ENCODE data around the gene NUP107.

The NUP107 gene

DNA sequence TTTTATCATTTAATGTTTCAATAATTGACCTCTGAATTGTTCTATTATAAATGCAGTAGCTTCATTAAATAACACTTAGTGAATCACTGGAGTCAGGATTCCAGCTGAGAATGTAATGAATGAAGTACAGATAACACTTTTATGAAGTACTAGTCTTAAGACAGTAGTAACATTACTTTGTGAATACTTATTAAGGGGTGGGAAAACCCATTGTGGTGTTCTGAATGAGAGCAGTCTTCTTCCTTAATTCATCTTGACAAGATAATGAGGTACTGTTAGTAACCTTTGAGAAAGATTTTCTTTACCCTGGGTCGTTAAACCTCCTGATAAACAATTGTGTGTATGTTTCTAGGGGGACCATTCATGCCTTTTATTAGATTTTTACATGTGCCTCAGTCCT is 12.7 kb downstream of the NUP107 start:
- DNase-seq = no peak
- intact Hi-C loops (cut with DNase I) = no loop called here

DNA sequence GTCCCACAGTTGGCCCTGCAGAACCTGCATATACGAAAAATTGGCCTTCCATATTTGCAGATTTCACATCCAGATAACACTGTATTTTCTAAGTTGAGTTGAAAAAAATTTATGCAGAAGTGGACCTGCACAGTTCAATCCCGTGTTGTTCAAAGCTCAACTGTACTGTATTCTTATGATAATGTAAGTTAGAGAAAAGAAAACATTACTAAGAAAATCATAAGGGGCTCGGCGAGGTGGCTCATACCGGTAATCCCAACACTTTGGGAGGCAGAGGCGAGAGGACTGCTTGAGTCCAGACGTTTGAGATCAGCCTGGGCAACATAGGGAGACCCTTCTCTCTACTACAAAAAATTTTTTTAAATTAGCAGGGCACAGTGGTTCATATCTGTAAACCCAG is 41.0 kb downstream of the NUP107 start:
- intact Hi-C loops (cut with DNase I) = no loop called here

DNA sequence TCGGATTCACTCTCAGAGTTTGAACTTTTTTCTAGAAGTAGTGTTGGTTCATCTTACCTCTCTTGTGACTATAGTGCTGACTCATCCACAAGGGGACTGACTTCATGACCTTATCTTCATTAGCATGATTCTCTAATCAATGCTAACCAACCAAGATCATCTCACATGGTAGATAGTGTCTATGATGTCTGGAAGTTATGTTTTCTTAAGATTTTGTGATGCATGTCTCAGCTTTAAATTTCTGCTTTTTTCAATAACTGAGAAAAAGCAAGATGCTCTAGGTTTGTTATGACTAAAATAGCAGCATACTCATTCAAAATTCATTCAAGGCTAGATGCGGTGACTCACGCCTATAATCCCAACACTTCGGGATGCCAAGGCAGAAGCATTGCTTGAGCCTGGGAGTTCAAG is 46.9 kb downstream of the NUP107 start:
- peak in 14 of 42 donors; percentile 14 to 66 (median 30) for DNase-seq
- intact Hi-C loops (cut with DNase I) = no loop called here

More for the DNA sequence above, 41.0 kb downstream of the NUP107 start:
- DNase-seq = no peak

DNA sequence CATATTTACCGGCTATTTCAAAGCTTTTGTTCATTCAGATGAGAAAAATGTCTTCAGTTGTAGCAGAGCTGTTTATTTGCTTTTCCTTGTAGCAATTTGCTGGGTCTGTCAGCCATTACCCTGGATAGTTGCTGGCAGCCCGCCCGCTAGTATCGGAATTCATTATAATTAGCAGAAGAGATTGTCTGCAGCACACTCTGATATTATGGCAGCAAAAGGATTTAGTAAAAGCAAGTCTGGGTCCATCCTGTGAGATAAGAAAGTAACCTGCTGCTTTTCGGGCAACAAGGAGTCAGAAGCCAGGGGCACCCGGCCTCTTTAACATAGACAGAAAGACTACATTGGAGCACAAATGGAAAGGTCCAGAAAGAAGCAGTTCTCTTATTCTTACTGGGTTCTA is 53.1 kb downstream of the NUP107 start:
- no peak for DNase-seq
- intact Hi-C loops (cut with DNase I) = no loop called here

- intact Hi-C loops (cut with DNase I) = no loop called here
- no peak for DNase-seq
Measured at GRCh38 chr12:68743356-68743755, 56.6 kb downstream of the NUP107 start.

- no peak for DNase-seq
- intact Hi-C loops (cut with DNase I) = loop anchor here (5.0 kb wide), 1 partner anchor 58 kb away; the partner anchor contains the start of gene NUP107
Measured at GRCh38 chr12:68745376-68745903, 58.7 kb downstream of the NUP107 start.

GRCh38 chr12:68745904-68746571 is 59.3 kb downstream of the NUP107 start, which contains the start of gene SLC35E3:
TSS of gene SLC35E3 (plus strand) at chr12:68746176. CDS start at chr12:68746378, 202 bp downstream.
- intact Hi-C loops (cut with DNase I) = loop anchor here (2.0 to 5.0 kb wide), 2 partner anchors 59 to 63 kb away; partner anchors contain the start of genes MDM2 and NUP107
- DNase-seq = peak; percentile 90 to 98 (median 96)

DNA sequence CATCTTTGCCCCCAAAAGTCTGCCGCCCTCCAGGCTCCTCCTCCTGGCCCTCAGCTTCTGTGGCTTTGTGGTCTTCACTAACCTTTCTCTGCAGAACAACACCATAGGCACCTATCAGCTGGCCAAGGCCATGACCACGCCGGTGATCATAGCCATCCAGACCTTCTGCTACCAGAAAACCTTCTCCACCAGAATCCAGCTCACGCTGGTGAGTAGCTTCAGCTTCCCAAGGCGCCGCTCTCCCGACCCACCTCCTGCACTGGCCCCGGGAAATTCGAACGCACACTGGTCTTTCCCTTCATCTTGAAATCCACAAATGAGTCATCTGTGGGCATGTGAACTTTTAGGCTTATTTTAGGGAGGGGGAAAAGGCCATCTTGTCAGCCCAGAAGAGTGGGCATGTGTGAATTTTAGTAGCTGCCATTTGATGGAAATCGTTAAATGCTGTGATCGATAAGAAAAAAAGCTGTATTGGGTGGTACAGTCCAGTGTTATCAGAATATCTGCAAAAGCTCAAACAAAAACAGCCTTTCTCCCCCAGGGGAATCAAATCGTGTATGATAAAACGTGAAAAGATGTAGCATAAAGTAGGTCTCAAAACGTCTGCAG is 59.9 kb downstream of the NUP107 start:
- intact Hi-C loops (cut with DNase I) = loop anchor here (2.0 to 5.0 kb wide), 2 partner anchors 59 to 62 kb away; partner anchors contain the start of genes MDM2 and NUP107
- peak; percentile 32 to 82 (median 64) for DNase-seq

GRCh38 chr12:68749443-68749842 is 62.7 kb downstream of the NUP107 start:
- intact Hi-C loops (cut with DNase I) = loop anchor here (5.0 kb wide), 1 partner anchor 62 kb away; the partner anchor contains the start of gene NUP107
- no peak for DNase-seq

DNA sequence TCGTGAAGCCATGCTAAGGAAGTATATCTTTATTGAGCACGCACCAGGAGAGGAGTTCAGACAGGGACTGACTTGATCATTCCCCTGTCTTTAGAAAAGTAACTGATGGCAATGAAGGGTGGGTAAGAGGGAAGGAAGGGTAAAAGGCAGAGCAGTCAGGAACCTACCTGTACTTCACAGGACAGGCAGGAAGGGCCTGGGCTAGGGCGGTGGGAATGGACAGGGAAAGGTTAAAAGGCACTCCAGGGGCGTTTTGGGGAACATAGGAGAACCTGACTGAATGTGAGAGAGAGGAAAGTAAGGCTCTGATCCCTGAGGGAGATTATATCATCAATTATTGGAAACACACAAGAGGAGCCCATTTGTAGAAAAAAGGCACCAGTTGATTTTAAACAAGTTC is 63.1 kb downstream of the NUP107 start:
- no peak for DNase-seq
- intact Hi-C loops (cut with DNase I) = loop anchor here (5.0 kb wide), 1 partner anchor 63 kb away; the partner anchor contains the start of gene NUP107

DNA sequence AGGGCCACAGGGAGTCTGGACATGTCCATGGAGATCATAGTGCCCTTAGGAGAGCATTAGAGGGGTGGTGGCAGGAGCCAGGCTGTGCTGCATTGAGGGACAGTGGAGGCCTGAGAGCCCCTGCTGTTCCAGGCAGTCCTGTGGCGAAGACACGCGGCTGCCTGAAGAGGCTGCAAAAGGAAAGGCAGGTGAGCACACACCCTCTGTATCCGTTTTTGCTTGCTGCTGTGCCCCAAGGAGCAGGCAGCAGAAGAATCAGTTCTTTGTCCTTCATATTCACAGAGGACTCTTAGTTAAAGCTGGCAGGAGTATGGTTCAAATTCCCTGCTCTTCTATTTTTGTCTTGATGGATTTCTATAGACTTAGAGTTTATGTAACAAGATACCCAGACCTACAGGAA is 63.7 kb downstream of the NUP107 start:
- intact Hi-C loops (cut with DNase I) = no loop called here
- peak in 5 of 42 donors; percentile 2 to 30 (median 16) for DNase-seq

GRCh38 chr12:68755536-68756243 is 68.9 kb downstream of the NUP107 start:
- intact Hi-C loops (cut with DNase I) = no loop called here
- no peak for DNase-seq

GRCh38 chr12:68759852-68760251 is 73.1 kb downstream of the NUP107 start:
- intact Hi-C loops (cut with DNase I) = no loop called here
- no peak for DNase-seq

DNA sequence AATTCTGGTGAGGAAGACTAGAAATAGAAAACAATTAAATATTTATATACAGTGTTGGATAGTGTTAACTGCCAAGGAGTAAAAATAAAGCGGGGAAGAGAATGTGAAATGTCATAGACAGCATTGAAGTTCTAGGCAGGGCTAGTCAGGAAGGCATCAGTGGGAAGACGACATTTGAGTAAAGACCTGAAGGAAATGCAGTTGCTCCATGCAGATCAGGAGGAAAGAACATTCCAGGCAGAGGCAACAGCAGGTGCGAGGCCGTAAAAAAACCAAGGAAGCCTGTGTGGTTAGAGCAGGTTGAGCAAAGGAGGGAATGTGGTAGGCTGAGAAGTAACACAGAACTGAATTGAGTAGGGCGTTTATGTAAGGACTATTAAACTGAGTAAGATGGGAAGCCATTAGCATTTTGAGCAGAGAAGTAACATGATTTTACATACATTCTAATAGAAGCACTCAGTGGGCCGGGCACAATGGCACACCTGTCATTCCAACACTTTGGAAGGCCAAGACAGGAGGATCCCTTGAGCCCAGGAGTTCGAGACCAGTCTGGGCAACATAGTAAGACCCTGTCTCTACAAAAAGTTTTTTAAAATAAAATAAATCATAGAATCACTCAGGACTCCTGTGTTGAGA is 74.1 kb downstream of the NUP107 start:
- no peak for DNase-seq
- intact Hi-C loops (cut with DNase I) = no loop called here

- no peak for DNase-seq
- intact Hi-C loops (cut with DNase I) = no loop called here
Measured at GRCh38 chr12:68761442-68761812, 74.6 kb downstream of the NUP107 start.

GRCh38 chr12:68761901-68762630 is 75.3 kb downstream of the NUP107 start:
- no peak for DNase-seq
- intact Hi-C loops (cut with DNase I) = no loop called here

- intact Hi-C loops (cut with DNase I) = no loop called here
- no peak for DNase-seq
Measured at GRCh38 chr12:68762691-68763090, 75.9 kb downstream of the NUP107 start.

GRCh38 chr12:68765696-68766095 is 78.9 kb downstream of the NUP107 start:
- intact Hi-C loops (cut with DNase I) = no loop called here
- no peak for DNase-seq

DNA sequence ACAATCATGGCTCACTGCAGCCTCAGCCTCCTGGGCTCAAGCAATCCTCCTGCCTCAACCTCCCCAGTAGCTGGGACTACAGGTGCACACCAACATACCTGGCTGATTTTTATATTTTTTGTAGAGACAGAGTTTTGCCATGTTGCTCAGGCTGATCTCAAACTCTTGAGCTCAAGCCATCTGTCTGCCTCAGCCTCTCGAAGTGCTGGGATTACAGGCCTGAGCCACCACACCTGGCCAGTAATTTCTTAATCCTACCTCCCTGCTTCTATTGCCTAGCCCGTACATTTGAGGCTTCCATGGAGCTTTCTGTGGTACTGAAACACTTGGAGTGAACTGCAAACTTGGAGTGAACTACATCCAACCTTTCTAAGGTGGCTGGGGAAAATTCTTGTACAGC is 79.9 kb downstream of the NUP107 start:
- intact Hi-C loops (cut with DNase I) = no loop called here
- no peak for DNase-seq
